HT1080 (cell line): ENCODE results near the gene BCS1L. TPM values are rescaled to one million over a fixed set of nuclear protein-coding genes. Genes with fewer than 3 reads are reported as not detected.

ENCODE experiments used
- DNase-seq: peaks from one replicate; pipeline ENCODE4 v3.0.0-alpha.2; 2015; ENCODE audit warnings: low read depth
- polyA plus RNA-seq, 2 experiments: library from polyadenylated mRNA; depleted of rRNA; stranded (reverse); fragments of >200 nt; gene quantifications; 2 replicates each; pipeline ENCODE4 v1.2.3, GENCODE V29; 2015
- total RNA-seq: library from RNA; depleted of rRNA; stranded (reverse); fragments of >200 nt; shearing (Covaris generic); gene quantifications from 2 replicates; pipeline ENCODE4 v1.2.3, GENCODE V29; 2014; rRNA removed

BCS1L gene
- 69.2 and 80.7 TPM in 2 replicates for total RNA-seq
- 37.6 and 48.1 TPM in 2 replicates for polyA plus RNA-seq (2015; cell fraction: cytosol; rRNA removed)
- 169 and 172 TPM in 2 replicates for polyA plus RNA-seq (2015; cell fraction: nucleus; rRNA removed)

- peak; percentile 95 for DNase-seq
Observed at GRCh38 chr2:218659258-218659987, at the start of gene BCS1L, which contains the start of gene ZNF142. TSS of gene BCS1L (plus strand) at chr2:218659683. CDS start at chr2:218660988, 1,305 bp downstream. TSS of gene ZNF142 (minus strand) at chr2:218659623. CDS start at chr2:218656429, 3,194 bp downstream.

GRCh38 chr2:218615868-218616315 lies 43.6 kb upstream of the BCS1L start:
- no peak for DNase-seq

- peak; percentile 31 for DNase-seq
Observed at GRCh38 chr2:218618102-218618860, 41.2 kb upstream of the BCS1L start.

GRCh38 chr2:218621007-218621406 lies 38.5 kb upstream of the BCS1L start:
- no peak for DNase-seq

- no peak for DNase-seq
Observed at GRCh38 chr2:218622606-218623365, 36.7 kb upstream of the BCS1L start.

GRCh38 chr2:218623366-218623705 lies 36.1 kb upstream of the BCS1L start:
- DNase-seq, result no peak

GRCh38 chr2:218626369-218626768 lies 33.1 kb upstream of the BCS1L start:
- DNase-seq, result no peak

GRCh38 chr2:218627939-218628338 lies 31.5 kb upstream of the BCS1L start:
- DNase-seq, result peak; percentile 33

GRCh38 chr2:218631837-218632236 lies 27.6 kb upstream of the BCS1L start:
- peak; percentile 82 for DNase-seq

GRCh38 chr2:218635719-218636118 lies 23.8 kb upstream of the BCS1L start:
- DNase-seq, result no peak

GRCh38 chr2:218638372-218638771 lies 21.1 kb upstream of the BCS1L start:
- DNase-seq, result no peak

GRCh38 chr2:218642121-218642656 lies 17.3 kb upstream of the BCS1L start:
- no peak for DNase-seq

GRCh38 chr2:218642786-218643185 lies 16.7 kb upstream of the BCS1L start:
- no peak for DNase-seq

GRCh38 chr2:218643751-218644310 lies 15.7 kb upstream of the BCS1L start:
- no peak for DNase-seq

- no peak for DNase-seq
Observed at GRCh38 chr2:218644721-218645120, 14.8 kb upstream of the BCS1L start.

GRCh38 chr2:218645126-218645525 lies 14.4 kb upstream of the BCS1L start:
- peak; percentile 76 for DNase-seq

GRCh38 chr2:218648088-218648786 lies 11.2 kb upstream of the BCS1L start:
- peak; percentile 65 for DNase-seq

GRCh38 chr2:218648787-218649100 lies 10.7 kb upstream of the BCS1L start:
- DNase-seq, result no peak

GRCh38 chr2:218655751-218656150 lies 3.7 kb upstream of the BCS1L start:
- DNase-seq, result no peak

- DNase-seq, result peak; percentile 58
Observed at GRCh38 chr2:218658671-218659257, 719 bp upstream of the BCS1L start.
